HUDEP-2 (cell line): ENCODE results near the gene ODAD3.
"Not testable (repeated sequence)": the region's sequence is repeated elsewhere in the genome, so short reads cannot be mapped to it uniquely, and the experiment has no call there.

Experiments used
- DNase-seq, 76 experiments: peaks; one replicate each; lab custom pipeline; 2025; ENCODE audit not compliant: unreplicated experiment in 76 of 76; lab: John Stamatoyannopoulos, UW

Gene ODAD3

GRCh38 chr19:11410682-11411081, 24.2 kb downstream of the ODAD3 start:
- DNase-seq, result no peak

GRCh38 chr19:11408591-11408990, 26.3 kb downstream of the ODAD3 start:
- DNase-seq, result no peak

- not testable (repeated sequence) for DNase-seq
These were observed 28.2 kb downstream of the ODAD3 start for GRCh38 chr19:11406703-11407236.

- DNase-seq, result peak in 28 of 76 experiments; percentile 8 to 54 (median 25)
These were observed 28.9 kb downstream of the ODAD3 start for GRCh38 chr19:11405846-11406643.

- DNase-seq, result no peak
These were observed 30.2 kb downstream of the ODAD3 start for GRCh38 chr19:11404588-11405222.

- no peak for DNase-seq
These were observed 32.9 kb downstream of the ODAD3 start for GRCh38 chr19:11401808-11402543.

GRCh38 chr19:11400798-11401197, 34.1 kb downstream of the ODAD3 start:
- DNase-seq, result no peak

GRCh38 chr19:11399667-11400066, 35.3 kb downstream of the ODAD3 start:
- no peak for DNase-seq

GRCh38 chr19:11397089-11397610, 37.8 kb downstream of the ODAD3 start:
- no peak for DNase-seq

- DNase-seq, result no peak
These were observed 43.8 kb downstream of the ODAD3 start for GRCh38 chr19:11390933-11391680.

GRCh38 chr19:11390359-11390758, 44.6 kb downstream of the ODAD3 start:
- DNase-seq, result no peak

- DNase-seq, result no peak
These were observed 47.5 kb downstream of the ODAD3 start for GRCh38 chr19:11387162-11388034.

- peak in 3 of 76 experiments; percentile 13 to 27 (median 14) for DNase-seq
These were observed 50.2 kb downstream of the ODAD3 start for GRCh38 chr19:11384778-11385129.

- peak in 5 of 76 experiments; percentile 40 to 96 (median 54) for DNase-seq
These were observed 51.2 kb downstream of the ODAD3 start for GRCh38 chr19:11383706-11384048.

- DNase-seq, result peak in 73 of 76 experiments; percentile 25 to 96 (median 91)
These were observed 51.8 kb downstream of the ODAD3 start for GRCh38 chr19:11382898-11383705.

GRCh38 chr19:11380653-11381537, 54.0 kb downstream of the ODAD3 start:
- DNase-seq, result peak in 73 of 76 experiments; percentile 31 to 98 (median 83)

GRCh38 chr19:11379857-11380350, 55.0 kb downstream of the ODAD3 start:
- no peak for DNase-seq
